DMS79 treated with DMSO at 0.1 percent for 48 hours (cell line): ENCODE data around the gene NR2E1.

Experiments used
- DNase-seq: peaks from one replicate; lab custom pipeline; 2025; lab: John Stamatoyannopoulos, UW

NR2E1 gene

GRCh38 chr6:108165714-108166663 lies at the start of gene NR2E1:
TSS of gene NR2E1 (plus strand) at chr6:108166022. CDS start at chr6:108166766, 744 bp downstream.
- DNase-seq: peak; percentile 44

- DNase-seq: no peak
Measured at GRCh38 chr6:108116546-108117426, 49.0 kb upstream of the NR2E1 start.

GRCh38 chr6:108117427-108118358 lies 48.1 kb upstream of the NR2E1 start:
- peak; percentile 24 for DNase-seq

GRCh38 chr6:108118359-108118724 lies 47.5 kb upstream of the NR2E1 start:
- DNase-seq: no peak

GRCh38 chr6:108118810-108119768 lies 46.7 kb upstream of the NR2E1 start:
- DNase-seq: peak; percentile 42

- DNase-seq: no peak
Measured at GRCh38 chr6:108119769-108120141, 46.1 kb upstream of the NR2E1 start.

GRCh38 chr6:108120311-108120710 lies 45.5 kb upstream of the NR2E1 start:
- DNase-seq: no peak

GRCh38 chr6:108121612-108122011 lies 44.2 kb upstream of the NR2E1 start:
- DNase-seq: no peak

GRCh38 chr6:108123481-108123929 lies 42.3 kb upstream of the NR2E1 start:
- peak; percentile 31 for DNase-seq

GRCh38 chr6:108123946-108124345 lies 41.9 kb upstream of the NR2E1 start:
- no peak for DNase-seq

GRCh38 chr6:108127056-108127455 lies 38.8 kb upstream of the NR2E1 start:
- DNase-seq: no peak

GRCh38 chr6:108127826-108128225 lies 38.0 kb upstream of the NR2E1 start:
- no peak for DNase-seq

GRCh38 chr6:108130262-108130661 lies 35.6 kb upstream of the NR2E1 start:
- no peak for DNase-seq

- DNase-seq: no peak
Measured at GRCh38 chr6:108132863-108133262, 33.0 kb upstream of the NR2E1 start.

- peak; percentile 63 for DNase-seq
Measured at GRCh38 chr6:108133594-108134179, 32.1 kb upstream of the NR2E1 start.

GRCh38 chr6:108134213-108134970 lies 31.4 kb upstream of the NR2E1 start:
- no peak for DNase-seq

GRCh38 chr6:108142240-108142639 lies 23.6 kb upstream of the NR2E1 start:
- no peak for DNase-seq

- no peak for DNase-seq
Measured at GRCh38 chr6:108145639-108146038, 20.2 kb upstream of the NR2E1 start.

GRCh38 chr6:108152446-108152845 lies 13.4 kb upstream of the NR2E1 start:
- no peak for DNase-seq
